Ovary (tissue), 3 donors: Measurements from ENCODE around the gene TBC1D32.
"Not testable (repeated sequence)": the region's sequence is repeated elsewhere in the genome, so short reads cannot be mapped to it uniquely, and the experiment has no call there.

ENCODE experiments used
- EP300 ChIP-seq: sonication (generic); formaldehyde crosslinking; IDR thresholded peaks from one replicate; pipeline ENCODE4 v1.6.1; 2017; ENCODE audit warnings: antibody characterized with exemption
- POLR2A ChIP-seq: fragments of 450-650 bp; IDR thresholded peaks from one replicate; pipeline ENCODE4 v1.6.1; 2017; ENCODE audit warnings: antibody characterized with exemption, mild to moderate bottlenecking, moderate library complexity
- TF ChIP-seq, protein P1 (sequence below), 3 donors: fragments of 450-650 bp in 2 of 3; fragments of 200-600 bp in 1 of 3; IDR thresholded peaks; one replicate each; pipeline versions ENCODE4 v1.5.1 to v1.8.0; 2016 to 2022; ENCODE audit warnings: antibody characterized with exemption in 3 of 3, mild to moderate bottlenecking in 1 of 3
- donor health status: DM: no; HTN: no; CAD: no.

DNA sequence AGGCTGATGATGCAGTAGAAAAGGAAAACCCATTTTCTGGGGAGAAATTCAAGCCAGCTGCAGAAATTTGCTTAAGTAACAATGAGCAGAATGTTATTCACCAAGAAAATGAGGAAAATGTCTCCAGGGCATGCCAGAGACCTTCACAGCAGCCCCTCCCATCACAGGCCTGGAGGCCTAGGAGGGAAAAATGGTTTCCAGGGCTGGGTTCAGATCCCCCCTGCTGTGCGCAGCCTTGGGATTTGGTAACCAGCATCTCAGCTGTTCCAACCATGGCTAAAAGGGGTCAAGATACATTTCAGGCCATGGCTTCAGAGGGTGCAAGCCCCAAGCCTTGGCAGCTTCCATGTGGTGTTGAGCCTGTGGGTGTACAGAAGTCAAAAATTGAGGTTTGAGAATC is 265.5 kb downstream of the TBC1D32 start:
- TF ChIP-seq, protein P1, sequence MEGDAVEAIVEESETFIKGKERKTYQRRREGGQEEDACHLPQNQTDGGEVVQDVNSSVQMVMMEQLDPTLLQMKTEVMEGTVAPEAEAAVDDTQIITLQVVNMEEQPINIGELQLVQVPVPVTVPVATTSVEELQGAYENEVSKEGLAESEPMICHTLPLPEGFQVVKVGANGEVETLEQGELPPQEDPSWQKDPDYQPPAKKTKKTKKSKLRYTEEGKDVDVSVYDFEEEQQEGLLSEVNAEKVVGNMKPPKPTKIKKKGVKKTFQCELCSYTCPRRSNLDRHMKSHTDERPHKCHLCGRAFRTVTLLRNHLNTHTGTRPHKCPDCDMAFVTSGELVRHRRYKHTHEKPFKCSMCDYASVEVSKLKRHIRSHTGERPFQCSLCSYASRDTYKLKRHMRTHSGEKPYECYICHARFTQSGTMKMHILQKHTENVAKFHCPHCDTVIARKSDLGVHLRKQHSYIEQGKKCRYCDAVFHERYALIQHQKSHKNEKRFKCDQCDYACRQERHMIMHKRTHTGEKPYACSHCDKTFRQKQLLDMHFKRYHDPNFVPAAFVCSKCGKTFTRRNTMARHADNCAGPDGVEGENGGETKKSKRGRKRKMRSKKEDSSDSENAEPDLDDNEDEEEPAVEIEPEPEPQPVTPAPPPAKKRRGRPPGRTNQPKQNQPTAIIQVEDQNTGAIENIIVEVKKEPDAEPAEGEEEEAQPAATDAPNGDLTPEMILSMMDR (IDR thresholded peaks at IDR 0.05) = not testable (repeated sequence)
- TF ChIP-seq EP300, POLR2A: not testable (repeated sequence)
